MCF 10A (cell line): ENCODE measurements around the gene FERMT2. TPM values are rescaled to one million over a fixed set of nuclear protein-coding genes. Genes with fewer than 3 reads are reported as not detected.

Source experiments
- BruUV-seq: library from RNA; stranded (reverse); fragments of 400-500 nt; replicated peaks from 2 replicates; lab custom pipeline; 2021; lab: Mats Ljungman, UMichigan
- CTCF ChIA-PET: fragments of 300-600 bp; sonication (Branson Sonifier 250); formaldehyde crosslinking; extraction: SDS; loops from one replicate; lab custom pipeline; 2021; ENCODE audit warnings: antibody characterized with exemption, inconsistent platforms; lab: Yijun Ruan, JAX
- POLR2A ChIA-PET: fragments of 300-600, 350-650 bp; sonication (Branson Sonifier 250); formaldehyde crosslinking; extraction: SDS; loops from one replicate; lab custom pipeline; 2020; ENCODE audit warnings: antibody characterized with exemption, inconsistent platforms; lab: Yijun Ruan, JAX
- DNase-seq: peaks from one replicate; pipeline ENCODE4 v3.0.0-alpha.2; 2018; ENCODE audit not compliant: unreplicated experiment
- H3K27ac Mint-ChIP-seq: one replicate; pipeline ENCODE4 v1.8.0; 2022; ENCODE audit warnings: mild to moderate bottlenecking, low read depth, mixed read lengths; ENCODE audit not compliant: unreplicated experiment
- H3K27me3 Mint-ChIP-seq: one replicate; pipeline ENCODE4 v1.8.0; 2022; ENCODE audit warnings: mixed read lengths; ENCODE audit not compliant: insufficient read depth, unreplicated experiment
- H3K36me3 Mint-ChIP-seq: one replicate; pipeline ENCODE4 v1.8.0; 2022; ENCODE audit warnings: mild to moderate bottlenecking, moderate library complexity, mixed read lengths; ENCODE audit not compliant: insufficient read depth, unreplicated experiment
- H3K4me1 Mint-ChIP-seq: one replicate; pipeline ENCODE4 v1.8.0; 2022; ENCODE audit warnings: mixed read lengths; ENCODE audit not compliant: insufficient read depth, unreplicated experiment
- H3K4me3 Mint-ChIP-seq: one replicate; pipeline ENCODE4 v1.8.0; 2022; ENCODE audit warnings: mild to moderate bottlenecking, moderate library complexity, mixed read lengths; ENCODE audit not compliant: unreplicated experiment
- H3K9me3 Mint-ChIP-seq: one replicate; pipeline ENCODE4 v1.8.0; 2022; ENCODE audit warnings: mixed read lengths; ENCODE audit not compliant: unreplicated experiment
- CTCF ChIP-seq: fragments of 200-600 bp; IDR thresholded peaks from one replicate; pipeline ENCODE4 v1.8.0; 2022; ENCODE audit warnings: antibody characterized with exemption, mild to moderate bottlenecking; ENCODE audit not compliant: unreplicated experiment
- intact Hi-C: fragments of 100-400 bp; cut with micrococcal nuclease; formaldehyde crosslinking; loops from 2 replicates; pipeline ENCODE4 v1.14.1; 2022
- total RNA-seq: library from RNA; stranded (reverse); gene quantifications from 2 replicates; pipeline ENCODE4 v1.2.3, GENCODE V29; 2022

Gene FERMT2
- total RNA-seq, 1 experiment from 2014 or later, result 62.7 TPM

DNA sequence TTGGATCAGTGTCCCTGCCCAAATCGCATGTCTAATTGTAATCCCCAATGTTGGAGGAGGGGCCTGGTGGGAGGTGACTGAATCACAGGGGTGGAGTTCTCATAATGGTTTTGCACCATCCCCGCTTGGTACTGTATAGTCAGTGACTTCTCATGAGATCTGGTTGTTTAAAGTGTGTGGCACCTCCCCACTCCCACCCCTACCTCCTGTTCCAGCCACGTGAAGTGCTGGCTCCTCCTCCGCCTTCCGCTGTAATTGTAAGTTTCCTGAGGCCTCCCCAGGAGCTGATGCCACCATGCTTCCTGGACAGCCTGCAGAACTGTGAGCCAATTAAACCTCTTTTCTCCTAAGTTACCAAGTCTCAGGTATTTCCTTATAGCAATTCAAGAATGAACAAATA, 67.2 kb downstream of the FERMT2 start:
- Mint-ChIP-seq H3K4me3 (no peak overlapping the region), H3K36me3 (peaks cover 61% of the 10 kb centered on the region), H3K4me1 (peaks cover 5% of the 10 kb centered on the region), H3K27me3 (no peaks in the 10 kb centered on the region), H3K9me3 (no peaks in the 10 kb centered on the region), H3K27ac (no peak overlapping the region)
- TF ChIP-seq CTCF, result no peak
- intact Hi-C loops, result no loop called here
- CTCF ChIA-PET, result no interaction called here
- no TSS peak for BruUV-seq
- DNase-seq, result no peak
- POLR2A ChIA-PET, result no interaction called here

- no peak overlapping the region for H3K4me3 Mint-ChIP-seq
- no peak overlapping the region for H3K27ac Mint-ChIP-seq
- no peaks in the 10 kb centered on the region for H3K27me3 Mint-ChIP-seq
- no TSS peak for BruUV-seq
- no peak for TF ChIP-seq CTCF
- ChIA-PET POLR2A (interaction anchor here (1.3 to 1.4 kb wide), 2 partner anchors 10 to 16 kb away, joined by 3 read pairs; no protein-coding TSS in a partner anchor), CTCF (no interaction called here)
- H3K4me1 Mint-ChIP-seq, result peaks cover 10% of the 10 kb centered on the region
- intact Hi-C loops, result no loop called here
- no peak for DNase-seq
- no peaks in the 10 kb centered on the region for H3K9me3 Mint-ChIP-seq
- peaks cover 67% of the 10 kb centered on the region for H3K36me3 Mint-ChIP-seq
Measured at GRCh38 chr14:52882824-52883223, 68.0 kb downstream of the FERMT2 start.

DNA sequence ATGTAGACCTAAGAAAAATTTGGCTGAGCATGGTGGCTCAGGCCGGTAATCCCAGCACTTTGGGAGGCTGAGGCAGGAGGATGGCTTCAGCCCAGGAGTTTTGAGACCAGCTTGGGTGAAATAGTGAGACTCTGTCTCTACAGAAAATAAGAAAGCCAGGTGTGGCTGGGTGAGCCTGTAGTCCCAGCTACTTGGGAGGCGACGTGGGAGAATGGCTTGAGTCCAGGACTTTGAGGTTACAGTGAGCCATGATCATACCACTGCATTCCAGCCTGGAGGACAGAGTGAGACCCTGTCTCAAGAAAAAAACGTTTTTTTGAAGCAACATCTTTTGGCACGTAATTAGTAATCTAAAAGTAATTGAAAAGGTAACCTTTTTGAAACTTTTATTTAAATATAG, 70.9 kb downstream of the FERMT2 start:
- TF ChIP-seq CTCF, result no peak
- Mint-ChIP-seq H3K36me3 (peaks cover 69% of the 10 kb centered on the region), H3K9me3 (no peaks in the 10 kb centered on the region), H3K27ac (peak overlapping the region; percentile 75), H3K4me1 (peaks cover 17% of the 10 kb centered on the region), H3K4me3 (no peak overlapping the region), H3K27me3 (no peaks in the 10 kb centered on the region)
- ChIA-PET CTCF (interaction anchor here (0.6 kb wide), 1 partner anchor 39 kb away, joined by 3 read pairs; no protein-coding TSS in a partner anchor), POLR2A (interaction anchor here (0.6 to 1.4 kb wide), 4 partner anchors 26 to 174 kb away, joined by 3 to 4 read pairs (median 3); partner anchors contain the start of gene GNPNAT1)
- intact Hi-C loops, result no loop called here
- BruUV-seq, result no TSS peak
- peak; percentile 44 for DNase-seq

DNA sequence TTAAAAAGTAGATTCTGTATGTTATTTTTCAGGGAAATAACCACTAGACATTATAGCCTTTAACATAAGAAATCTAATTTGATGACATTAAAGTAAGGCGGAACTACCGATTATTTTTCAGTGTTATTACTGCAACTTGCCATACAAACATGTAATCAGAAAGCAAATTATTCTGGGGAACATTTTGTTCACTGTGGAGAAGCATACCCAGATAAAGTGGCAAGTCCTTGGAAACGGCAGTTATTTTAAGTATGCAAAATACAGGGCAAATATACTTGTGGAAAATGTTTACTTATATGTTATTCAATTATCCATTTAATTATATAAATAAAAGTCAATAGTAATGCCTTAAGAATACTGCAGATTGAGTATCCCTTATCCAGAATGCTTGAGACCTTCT, 71.9 kb downstream of the FERMT2 start:
- H3K4me3 Mint-ChIP-seq, result no peak overlapping the region
- no TSS peak for BruUV-seq
- intact Hi-C loops, result loop anchor here (1.0 kb wide), 1 partner anchor 70 kb away; no protein-coding TSS in a partner anchor
- H3K27me3 Mint-ChIP-seq, result no peaks in the 10 kb centered on the region
- H3K4me1 Mint-ChIP-seq, result peaks cover 24% of the 10 kb centered on the region
- no peaks in the 10 kb centered on the region for H3K9me3 Mint-ChIP-seq
- H3K36me3 Mint-ChIP-seq, result peaks cover 70% of the 10 kb centered on the region
- DNase-seq, result no peak
- ChIA-PET POLR2A (interaction anchor here (0.6 to 1.6 kb wide), 2 partner anchors 45 to 91 kb away, joined by 3 to 4 read pairs; no protein-coding TSS in a partner anchor), CTCF (interaction anchor here (0.6 kb wide), 1 partner anchor 26 kb away, joined by 3 read pairs; no protein-coding TSS in a partner anchor)
- TF ChIP-seq CTCF, result no peak
- no peak overlapping the region for H3K27ac Mint-ChIP-seq
